ENCODE measurements around the gene ANKRD13B. TPM values are rescaled to one million over a fixed set of nuclear protein-coding genes. Genes with fewer than 3 reads are reported as not detected.

The ANKRD13B gene
- total and polyA plus RNA-seq, 2 of the 13 experiments (the other 11 are each of a cell fraction or from before 2014, with no cell fraction given), result 1.7 to 1.8 TPM

DNA sequence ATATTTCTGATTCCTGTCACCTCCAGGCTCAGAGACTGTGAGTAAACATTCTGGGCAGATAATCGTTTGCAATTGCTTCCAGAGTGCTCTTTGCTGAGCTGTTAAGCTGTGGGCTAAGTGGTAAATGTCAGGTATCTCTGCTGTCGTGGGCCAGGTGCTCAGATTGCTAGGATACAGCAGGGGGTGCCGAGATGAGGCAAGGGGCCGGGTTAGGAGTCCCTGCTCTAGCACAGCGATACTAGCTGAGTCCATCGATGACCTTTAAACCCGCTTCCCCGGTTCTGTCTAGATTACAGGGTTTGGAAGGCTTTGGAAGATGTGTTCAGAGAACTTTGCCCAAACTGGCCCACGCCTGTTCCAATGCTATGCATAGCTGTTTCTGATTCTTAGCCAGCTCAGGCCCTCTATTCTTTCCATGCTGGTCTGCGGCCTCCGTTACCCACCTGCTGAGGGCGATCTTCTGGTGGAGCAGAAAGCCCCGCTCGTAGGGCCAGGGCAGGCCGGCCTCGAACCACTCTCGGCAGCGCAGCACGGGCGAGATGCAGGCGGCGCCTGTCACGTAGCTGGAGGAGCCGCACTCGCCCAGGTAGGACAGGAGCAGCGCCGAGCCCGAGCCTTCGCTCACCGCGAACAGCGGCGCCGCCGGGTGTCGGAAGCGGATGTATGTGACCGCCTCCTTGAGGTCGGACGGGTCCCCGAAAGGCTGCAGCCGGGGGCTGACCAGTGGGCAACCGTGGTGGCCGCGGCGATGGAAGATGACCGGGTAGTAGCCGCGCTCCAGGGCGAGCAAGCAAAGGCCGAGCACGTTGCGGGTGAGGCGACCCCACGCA is 27.1 kb upstream of the ANKRD13B start (continued):
- TF ChIP-seq ZNF253 (CRISPR knock-in tag; IDR thresholded peaks at IDR 0.05; ENCODE audit: borderline replicate concordance) (no peak), FOSL2 (CRISPR knock-in tag; IDR thresholded peaks at IDR 0.05) (no peak), EEA1 (CRISPR knock-in tag; IDR thresholded peaks at IDR 0.05; ENCODE audit: borderline replicate concordance) (no peak), POLR2AphosphoS5 (IDR thresholded peaks at IDR 0.05; ENCODE audit: low read depth, low read length) (no peak), HNRNPL (IDR thresholded peaks at IDR 0.05; ENCODE audit: low read depth, low read length) (0 out of 2 replicates have a peak, but pooled peaks have one; percentile 11), ELF1 (CRISPR knock-in tag; IDR thresholded peaks at IDR 0.05) (0 out of 2 replicates have a peak, but pooled peaks have one; percentile 19), ZBTB38 (CRISPR knock-in tag; IDR thresholded peaks at IDR 0.05) (no peak), SIN3A (IDR thresholded peaks at IDR 0.05; ENCODE audit: borderline replicate concordance, low read depth, low read length) (no peak), NONO (IDR thresholded peaks at IDR 0.05) (no peak), NONO (CRISPR knock-in tag; conservative IDR thresholded peaks at IDR 0.05) (no peak; the same call in 1 of the 2 replicates), ZSCAN9 (CRISPR knock-in tag; IDR thresholded peaks at IDR 0.05; ENCODE audit: borderline replicate concordance) (no peak), HNRNPK (IDR thresholded peaks at IDR 0.05; ENCODE audit: low read depth, low read length, poor library complexity, severe bottlenecking) (no peak), ZNF329 (CRISPR knock-in tag; IDR thresholded peaks at IDR 0.05; ENCODE audit: low read depth) (0 out of 2 replicates have a peak, but pooled peaks have one; percentile 36), CC2D1A (CRISPR knock-in tag; IDR thresholded peaks at IDR 0.05) (no peak), TBX3 (IDR thresholded peaks at IDR 0.05; ENCODE audit: borderline replicate concordance) (no peak), ZNF761 (CRISPR knock-in tag; conservative IDR thresholded peaks at IDR 0.05) (0 out of 2 replicates have a peak, but pooled peaks have one; percentile 48), CBFB (CRISPR knock-in tag; IDR thresholded peaks at IDR 0.05) (no peak), ZNF350 (CRISPR knock-in tag; IDR thresholded peaks at IDR 0.05; ENCODE audit: borderline replicate concordance, low read depth) (peak; percentile 61), ZNF235 (CRISPR knock-in tag; IDR thresholded peaks at IDR 0.05; ENCODE audit: borderline replicate concordance) (no peak; the same call in 1 of the 2 replicates), HIVEP1 (CRISPR knock-in tag; IDR thresholded peaks at IDR 0.05) (peak; percentile 67; the same call in 1 of the 2 replicates)
- TF ChIP-seq, protein P1, sequence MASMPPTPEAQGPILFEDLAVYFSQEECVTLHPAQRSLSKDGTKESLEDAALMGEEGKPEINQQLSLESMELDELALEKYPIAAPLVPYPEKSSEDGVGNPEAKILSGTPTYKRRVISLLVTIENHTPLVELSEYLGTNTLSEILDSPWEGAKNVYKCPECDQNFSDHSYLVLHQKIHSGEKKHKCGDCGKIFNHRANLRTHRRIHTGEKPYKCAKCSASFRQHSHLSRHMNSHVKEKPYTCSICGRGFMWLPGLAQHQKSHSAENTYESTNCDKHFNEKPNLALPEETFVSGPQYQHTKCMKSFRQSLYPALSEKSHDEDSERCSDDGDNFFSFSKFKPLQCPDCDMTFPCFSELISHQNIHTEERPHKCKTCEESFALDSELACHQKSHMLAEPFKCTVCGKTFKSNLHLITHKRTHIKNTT (CRISPR knock-in tag; IDR thresholded peaks at IDR 0.05), result no peak
- TF ChIP-seq, protein P2, sequence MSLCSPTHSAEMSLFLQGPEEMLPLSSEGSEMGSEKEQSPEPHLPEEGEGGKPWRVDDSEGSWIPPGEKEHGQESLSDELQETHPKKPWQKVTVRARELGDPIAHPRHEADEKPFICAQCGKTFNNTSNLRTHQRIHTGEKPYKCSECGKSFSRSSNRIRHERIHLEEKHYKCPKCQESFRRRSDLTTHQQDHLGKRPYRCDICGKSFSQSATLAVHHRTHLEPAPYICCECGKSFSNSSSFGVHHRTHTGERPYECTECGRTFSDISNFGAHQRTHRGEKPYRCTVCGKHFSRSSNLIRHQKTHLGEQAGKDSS (CRISPR knock-in tag; IDR thresholded peaks at IDR 0.05; ENCODE audit: borderline replicate concordance, low read depth), result no peak
- TF ChIP-seq, protein P3, sequence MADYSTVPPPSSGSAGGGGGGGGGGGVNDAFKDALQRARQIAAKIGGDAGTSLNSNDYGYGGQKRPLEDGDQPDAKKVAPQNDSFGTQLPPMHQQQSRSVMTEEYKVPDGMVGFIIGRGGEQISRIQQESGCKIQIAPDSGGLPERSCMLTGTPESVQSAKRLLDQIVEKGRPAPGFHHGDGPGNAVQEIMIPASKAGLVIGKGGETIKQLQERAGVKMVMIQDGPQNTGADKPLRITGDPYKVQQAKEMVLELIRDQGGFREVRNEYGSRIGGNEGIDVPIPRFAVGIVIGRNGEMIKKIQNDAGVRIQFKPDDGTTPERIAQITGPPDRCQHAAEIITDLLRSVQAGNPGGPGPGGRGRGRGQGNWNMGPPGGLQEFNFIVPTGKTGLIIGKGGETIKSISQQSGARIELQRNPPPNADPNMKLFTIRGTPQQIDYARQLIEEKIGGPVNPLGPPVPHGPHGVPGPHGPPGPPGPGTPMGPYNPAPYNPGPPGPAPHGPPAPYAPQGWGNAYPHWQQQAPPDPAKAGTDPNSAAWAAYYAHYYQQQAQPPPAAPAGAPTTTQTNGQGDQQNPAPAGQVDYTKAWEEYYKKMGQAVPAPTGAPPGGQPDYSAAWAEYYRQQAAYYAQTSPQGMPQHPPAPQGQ (CRISPR knock-in tag; IDR thresholded peaks at IDR 0.05; ENCODE audit: borderline replicate concordance), result no peak

Measured in HepG2 (cell line).